B cell (primary cell): ENCODE measurements around the gene KIN. TPM values are rescaled to one million over a fixed set of nuclear protein-coding genes. Genes with fewer than 3 reads are reported as not detected.

Source experiments
- ATAC-seq: fragments of 200-7000 bp; cut with Tn5 transposase; one replicate; pipeline ENCODE4 v1.10.0; 2021; ENCODE audit warnings: low read depth, mild to moderate bottlenecking, moderate number of reproducible peaks, moderate library complexity
- CTCF ChIA-PET: fragments of 350-600 bp; sonication (Branson Sonifier 250); formaldehyde crosslinking; loops from one replicate; lab custom pipeline; 2021; ENCODE audit warnings: antibody characterized with exemption, inconsistent platforms; lab: Charles Lee
- POLR2A ChIA-PET: fragments of 350-600 bp; sonication (Branson Sonifier 250); formaldehyde crosslinking; loops from one replicate; lab custom pipeline; 2021; ENCODE audit warnings: antibody characterized with exemption; lab: Charles Lee
- DNase-seq: peaks from one replicate; pipeline ENCODE4 v3.0.0; 2013
- H2AFZ ChIP-seq: 2 replicates; pipeline ENCODE4 v1.6.1; 2012; ENCODE audit warnings: mild to moderate bottlenecking, low read depth, low read length; ENCODE audit not compliant: insufficient read depth, poor library complexity, severe bottlenecking
- H3K27ac ChIP-seq, 2 donors: 1 replicate in 1 of 2; 2 replicates in 1 of 2; pipeline ENCODE4 v1.5.1; 2012 to 2013; ENCODE audit warnings: low read length in 2 of 2, mild to moderate bottlenecking in 2 of 2, moderate library complexity in 1 of 2
- H3K27me3 ChIP-seq, 4 experiments: fragments of 200-600 bp in 1 of 4; sonication (generic) in 1 of 4; replicated peaks in 1 of 4; 1 replicate in 2 of 4; 2 replicates in 2 of 4; pipeline versions ENCODE4 v1.6.1 to v1.7.0; 2013 to 2016; ENCODE audit warnings: low read length in 3 of 4, mild to moderate bottlenecking in 2 of 4, mixed read lengths in 1 of 4, moderate library complexity in 1 of 4; ENCODE audit not compliant: insufficient read depth in 4 of 4, control insufficient read depth in 3 of 4; ENCODE audit errors: control extremely low read depth in 1 of 4
- H3K36me3 ChIP-seq, 2 experiments: replicated peaks in 1 of 2; 1 replicate in 1 of 2; 2 replicates in 1 of 2; pipeline versions ENCODE4 v1.6.1 to v1.7.1; 2013; ENCODE audit warnings: low read length in 1 of 2; ENCODE audit not compliant: insufficient read depth in 2 of 2, control insufficient read depth in 1 of 2; ENCODE audit errors: control extremely low read depth in 1 of 2, extremely low read depth in 1 of 2
- H3K4me1 ChIP-seq, 2 donors: fragments of 200-600 bp in 1 of 2; sonication (generic) in 1 of 2; 1 replicate in 1 of 2; 2 replicates in 1 of 2; pipeline versions ENCODE4 v1.5.1 to v1.6.1; 2013 to 2017; ENCODE audit warnings: low read length in 2 of 2; ENCODE audit not compliant: control insufficient read depth in 2 of 2, insufficient read depth in 2 of 2
- H3K4me2 ChIP-seq: replicated peaks from 2 replicates; pipeline ENCODE3; 2012; ENCODE audit warnings: mild to moderate bottlenecking, low read depth, low read length; ENCODE audit not compliant: poor library complexity, severe bottlenecking
- H3K4me3 ChIP-seq, 5 experiments: fragments of 200-600 bp in 1 of 5; sonication (generic) in 1 of 5; 1 replicate in 3 of 5; 2 replicates in 2 of 5; pipeline versions ENCODE4 v1.5.1 to v1.7.0; 2011 to 2016; ENCODE audit warnings: low read length in 4 of 5, mild to moderate bottlenecking in 4 of 5, low read depth in 2 of 5, control low read depth in 1 of 5, moderate library complexity in 1 of 5; ENCODE audit not compliant: insufficient read depth in 1 of 5; ENCODE audit errors: control extremely low read depth in 1 of 5, extremely low read depth in 1 of 5
- H3K79me2 ChIP-seq: fragments of 200-600 bp; sonication (generic); one replicate; pipeline ENCODE4 v1.6.0; 2016; ENCODE audit warnings: low read length; ENCODE audit not compliant: control insufficient read depth, insufficient read depth
- H3K9ac ChIP-seq: fragments of 200-600 bp; sonication (generic); 2 replicates; pipeline ENCODE4 v1.6.1; 2017; ENCODE audit warnings: mild to moderate bottlenecking, low read length, moderate library complexity
- H3K9me3 ChIP-seq, 3 donors: one replicate each; pipeline versions ENCODE4 v1.6.1 to v1.7.1; 2013; ENCODE audit warnings: low read length in 2 of 3; ENCODE audit not compliant: control insufficient read depth in 2 of 3, insufficient read depth in 1 of 3; ENCODE audit errors: control extremely low read depth in 1 of 3
- H4K20me1 ChIP-seq: 2 replicates; pipeline ENCODE4 v1.6.0; 2012; ENCODE audit warnings: mild to moderate bottlenecking, low read length; ENCODE audit not compliant: insufficient read depth, control insufficient read depth, poor library complexity, severe bottlenecking
- H3K27ac Mint-ChIP-seq: one replicate; pipeline ENCODE4 v1.8.0; 2021; ENCODE audit warnings: mixed read lengths
- H3K27me3 Mint-ChIP-seq: one replicate; pipeline ENCODE4 v1.8.0; 2021; ENCODE audit warnings: mixed read lengths
- H3K4me1 Mint-ChIP-seq: one replicate; pipeline ENCODE4 v1.8.0; 2021; ENCODE audit warnings: mixed read lengths
- H3K4me3 Mint-ChIP-seq: one replicate; pipeline ENCODE4 v1.8.0; 2021; ENCODE audit warnings: mixed read lengths
- H3K9me3 Mint-ChIP-seq: one replicate; pipeline ENCODE4 v1.8.0; 2022; ENCODE audit warnings: mixed read lengths; ENCODE audit not compliant: insufficient read depth
- EZH2 ChIP-seq: IDR thresholded peaks from 2 replicates; pipeline ENCODE4 v1.6.1; 2012; ENCODE audit warnings: borderline replicate concordance, low read depth, mild to moderate bottlenecking, moderate library complexity, low read length; ENCODE audit not compliant: insufficient read depth, poor library complexity, severe bottlenecking
- WGBS: methylation state at CpG from one replicate; pipeline ENCODE4 v1.1.5; 2013; ENCODE audit warnings: missing lambda C conversion rate; ENCODE audit not compliant: insufficient coverage; 5-methylcytosine and 5-hydroxymethylcytosine counted together
- intact Hi-C: fragments of 100-400 bp; cut with micrococcal nuclease; formaldehyde crosslinking; loops from one replicate; pipeline ENCODE4 v1.10.0; 2022
- polyA plus RNA-seq: library from polyadenylated mRNA; depleted of rRNA; stranded (reverse); fragments of >200 nt; gene quantifications from 2 replicates; pipeline ENCODE4 v1.2.3, GENCODE V29; 2012
- total RNA-seq, 2 donors: library from RNA; stranded (reverse); fragments of 120-200 nt in 1 of 2; gene quantifications; 1 replicate in 1 of 2; 2 replicates in 1 of 2; pipeline versions ENCODE4 v1.2.3 to v1.2.4, GENCODE V29; 2013 to 2022
- TF ChIP-seq, protein P1 (sequence below): fragments of 200-600 bp; IDR thresholded peaks from one replicate; pipeline ENCODE4 v1.8.0; 2022; ENCODE audit warnings: antibody characterized with exemption, mild to moderate bottlenecking

KIN gene
- total and polyA plus RNA-seq, 2 donors (not counting 1 experiment from before 2014, with no cell fraction given) = 3.4 to 16.5 TPM

DNA sequence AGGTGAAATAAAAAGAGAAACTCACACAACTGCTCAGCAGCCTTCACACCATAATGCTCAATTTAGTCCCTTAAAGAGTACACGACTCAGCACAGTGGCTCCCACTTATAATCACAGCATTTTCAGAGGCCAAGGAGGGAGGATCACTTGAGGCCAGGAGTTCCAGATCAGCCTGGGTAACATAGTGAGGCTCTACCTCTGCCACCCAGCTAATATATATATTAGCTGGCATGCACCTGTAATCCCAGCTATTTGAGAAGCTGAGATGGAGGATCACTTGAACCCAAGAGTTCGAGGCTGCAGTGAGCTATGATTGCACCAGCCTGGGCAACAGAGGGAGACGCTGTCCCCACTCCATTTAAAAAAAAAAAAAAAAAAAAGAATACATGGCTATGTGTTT, 82.5 kb downstream of the KIN start:
- no peak overlapping the region for H3K4me2 ChIP-seq
- CTCF ChIA-PET = interaction anchor here (0.7 kb wide), 1 partner anchor 1035 kb away, joined by 5 read pairs; no protein-coding TSS in a partner anchor
- H2AFZ ChIP-seq = no peak overlapping the region
- H3K4me3 Mint-ChIP-seq = no peak overlapping the region
- no peak for DNase-seq
- intact Hi-C loops = no loop called here
- no peaks in the 10 kb centered on the region for H3K36me3 ChIP-seq
- ATAC-seq = no peak
- no peaks in the 10 kb centered on the region for H3K9me3 ChIP-seq
- H3K27me3 ChIP-seq = peaks cover 0 to 4% (median 2%) of the 10 kb centered on the region in 4 experiments
- H3K4me3 ChIP-seq = no peak overlapping the region
- H3K9me3 Mint-ChIP-seq = no peaks in the 10 kb centered on the region
- no peak overlapping the region for H3K27ac Mint-ChIP-seq
- TF ChIP-seq, protein P1, sequence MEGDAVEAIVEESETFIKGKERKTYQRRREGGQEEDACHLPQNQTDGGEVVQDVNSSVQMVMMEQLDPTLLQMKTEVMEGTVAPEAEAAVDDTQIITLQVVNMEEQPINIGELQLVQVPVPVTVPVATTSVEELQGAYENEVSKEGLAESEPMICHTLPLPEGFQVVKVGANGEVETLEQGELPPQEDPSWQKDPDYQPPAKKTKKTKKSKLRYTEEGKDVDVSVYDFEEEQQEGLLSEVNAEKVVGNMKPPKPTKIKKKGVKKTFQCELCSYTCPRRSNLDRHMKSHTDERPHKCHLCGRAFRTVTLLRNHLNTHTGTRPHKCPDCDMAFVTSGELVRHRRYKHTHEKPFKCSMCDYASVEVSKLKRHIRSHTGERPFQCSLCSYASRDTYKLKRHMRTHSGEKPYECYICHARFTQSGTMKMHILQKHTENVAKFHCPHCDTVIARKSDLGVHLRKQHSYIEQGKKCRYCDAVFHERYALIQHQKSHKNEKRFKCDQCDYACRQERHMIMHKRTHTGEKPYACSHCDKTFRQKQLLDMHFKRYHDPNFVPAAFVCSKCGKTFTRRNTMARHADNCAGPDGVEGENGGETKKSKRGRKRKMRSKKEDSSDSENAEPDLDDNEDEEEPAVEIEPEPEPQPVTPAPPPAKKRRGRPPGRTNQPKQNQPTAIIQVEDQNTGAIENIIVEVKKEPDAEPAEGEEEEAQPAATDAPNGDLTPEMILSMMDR = no peak
- no peak for TF ChIP-seq EZH2
- POLR2A ChIA-PET = no interaction called here
- no peak overlapping the region for H3K9ac ChIP-seq
- H3K27ac ChIP-seq = no peak overlapping the region
- no peaks in the 10 kb centered on the region for H3K79me2 ChIP-seq
- H4K20me1 ChIP-seq = no peaks in the 10 kb centered on the region
- peaks cover 54% of the 10 kb centered on the region for H3K27me3 Mint-ChIP-seq
- H3K4me1 Mint-ChIP-seq = no peaks in the 10 kb centered on the region
- 100% methylated on average over 1 of the region's 3 CpGs for WGBS
- no peaks in the 10 kb centered on the region for H3K4me1 ChIP-seq

DNA sequence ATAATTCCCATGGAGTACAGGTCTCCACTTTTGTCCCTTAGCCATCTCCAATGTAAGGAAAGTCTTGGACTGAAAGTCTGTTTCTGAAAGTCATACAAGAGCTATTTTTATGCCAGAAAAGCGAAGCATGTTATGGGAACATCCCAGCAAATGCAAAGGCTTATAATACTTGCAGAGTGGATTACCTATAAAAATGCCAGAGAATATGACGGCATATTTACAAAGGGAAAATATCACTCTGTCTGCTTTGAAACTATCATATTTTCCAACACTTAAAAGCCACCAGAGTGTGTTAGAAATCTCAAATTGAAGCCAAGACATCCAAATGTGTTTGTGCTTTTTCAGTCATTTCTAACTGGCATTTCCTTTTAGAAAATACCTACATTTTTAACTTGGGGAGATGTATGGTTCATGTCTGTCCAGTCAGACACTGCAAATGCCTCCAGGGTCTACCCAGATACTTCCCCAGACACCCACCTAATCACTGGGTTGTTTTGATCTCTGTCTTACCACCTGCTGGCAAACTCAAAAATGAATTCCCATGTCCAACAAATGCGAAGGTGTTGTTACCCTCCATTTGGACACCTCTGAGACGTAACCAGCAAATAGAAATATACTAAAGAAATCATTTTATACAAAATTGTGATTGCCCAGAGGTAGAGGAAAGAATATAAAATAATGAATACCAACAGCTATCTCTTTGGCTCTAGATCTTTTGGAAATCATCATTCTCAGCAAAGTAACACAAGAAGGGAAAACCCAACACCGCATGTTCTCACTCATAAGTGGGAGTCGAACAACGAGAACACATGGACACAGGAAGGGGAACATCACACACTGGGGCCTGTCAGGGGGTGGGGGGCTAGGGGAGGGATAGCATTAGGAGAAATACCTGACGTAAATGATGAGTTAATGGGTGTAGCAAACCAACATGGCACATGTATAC, 83.4 kb downstream of the KIN start:
- no peak overlapping the region for H3K4me3 ChIP-seq
- no peaks in the 10 kb centered on the region for H3K36me3 ChIP-seq
- H3K4me1 Mint-ChIP-seq = no peaks in the 10 kb centered on the region
- no peaks in the 10 kb centered on the region for H3K79me2 ChIP-seq
- no peak overlapping the region for H3K27ac Mint-ChIP-seq
- CTCF ChIA-PET = interaction anchor here (1.9 kb wide), 1 partner anchor 17 kb away, joined by 4 read pairs; no protein-coding TSS in a partner anchor
- intact Hi-C loops = no loop called here
- H3K27me3 ChIP-seq = peaks cover 0 to 4% (median 2%) of the 10 kb centered on the region in 4 experiments
- no peak overlapping the region for H3K4me2 ChIP-seq
- ATAC-seq (no peak), DNase-seq (no peak)
- no peak overlapping the region for H2AFZ ChIP-seq
- H3K9me3 Mint-ChIP-seq = no peaks in the 10 kb centered on the region
- no peaks in the 10 kb centered on the region for H4K20me1 ChIP-seq
- no peak for TF ChIP-seq EZH2
- TF ChIP-seq, protein P1 = no peak
- no peak overlapping the region for H3K27ac ChIP-seq
- 92% methylated on average over 2 of the region's 8 CpGs for WGBS
- H3K4me1 ChIP-seq = no peaks in the 10 kb centered on the region
- no peak overlapping the region for H3K9ac ChIP-seq
- POLR2A ChIA-PET = no interaction called here
- peaks cover 56% of the 10 kb centered on the region for H3K27me3 Mint-ChIP-seq
- H3K9me3 ChIP-seq = no peaks in the 10 kb centered on the region
- H3K4me3 Mint-ChIP-seq = no peak overlapping the region
